ENCODE measurements around the gene FZR1. TPM values are rescaled to one million over a fixed set of nuclear protein-coding genes. Genes with fewer than 3 reads are reported as not detected.
A peak's percentile ranks its signal among the peaks of the same experiment; 100 is the strongest.

Gene FZR1
- total and polyA plus RNA-seq, 9 of the 15 experiments (the other 6 are each of a cell fraction or from before 2014, with no cell fraction given): 0.18 to 48.0 (median 22.2) TPM

GRCh38 chr19:3544742-3545668, 38.9 kb downstream of the FZR1 start (continued):
- TF ChIP-seq RFX5 (IDR thresholded peaks at IDR 0.05; ENCODE audit: low read depth, low read length) (no peak), ZNF764 (CRISPR knock-in tag; IDR thresholded peaks at IDR 0.05; ENCODE audit: low read depth) (no peak), ASH1L (IDR thresholded peaks at IDR 0.05; ENCODE audit: borderline replicate concordance, low read depth, partially characterized antibody) (no peak), ZNF217 (CRISPR knock-in tag; IDR thresholded peaks at IDR 0.05) (no peak), ZBTB34 (CRISPR knock-in tag; IDR thresholded peaks at IDR 0.05) (no peak), POLR2AphosphoS5 (IDR thresholded peaks at IDR 0.05; ENCODE audit: control insufficient read depth, insufficient read depth, low read depth, low read length) (no peak), CHD2 (IDR thresholded peaks at IDR 0.05; ENCODE audit: low read depth, low read length) (no peak), NCOR1 (IDR thresholded peaks at IDR 0.05) (no peak; the same call in 1 of the 2 replicates), TBP (optimal IDR thresholded peaks at IDR 0.05; ENCODE audit: low read depth, low read length) (no peak), MEF2A (IDR thresholded peaks at IDR 0.05; ENCODE audit: control insufficient read depth, low read depth, low read length) (no peak), CBX1 (IDR thresholded peaks at IDR 0.05; ENCODE audit: low read depth) (peak; percentile 32; the same call in 1 of the 2 replicates), HNRNPK (IDR thresholded peaks at IDR 0.05; ENCODE audit: low read depth, low read length, poor library complexity, severe bottlenecking) (no peak), BCL6 (CRISPR knock-in tag; IDR thresholded peaks at IDR 0.05) (no peak), PHF8 (IDR thresholded peaks at IDR 0.05; ENCODE audit: borderline replicate concordance, low read length) (no peak), ZC3H4 (CRISPR knock-in tag; IDR thresholded peaks at IDR 0.05; ENCODE audit: borderline replicate concordance) (no peak), BRCA1 (IDR thresholded peaks at IDR 0.05) (no peak), BRCA1 (CRISPR knock-in tag; IDR thresholded peaks at IDR 0.05) (no peak), CBX2 (IDR thresholded peaks at IDR 0.05; ENCODE audit: insufficient read depth, low read length, poor library complexity, severe bottlenecking) (no peak), SETDB1 (IDR thresholded peaks at IDR 0.05; ENCODE audit: low read length) (no peak), EHMT2 (IDR thresholded peaks at IDR 0.05) (no peak), NONO (IDR thresholded peaks at IDR 0.05; ENCODE audit: low read depth in 2 of 2, low read length in 1 of 2) (no peak), ZNF274 (IDR thresholded peaks at IDR 0.05; ENCODE audit: borderline replicate concordance, low read depth, low read length) (no peak), HDGF (IDR thresholded peaks at IDR 0.05) (peak; percentile 96), BACH1 (tag; IDR thresholded peaks at IDR 0.05) (no peak), MAFG (tag; conservative IDR thresholded peaks at IDR 0.05) (no peak), RBM17 (IDR thresholded peaks at IDR 0.05; ENCODE audit: borderline replicate concordance, low read depth, low read length) (no peak), PREB (CRISPR knock-in tag; IDR thresholded peaks at IDR 0.05) (no peak), ESRRA (IDR thresholded peaks at IDR 0.05; ENCODE audit: borderline replicate concordance, low read depth) (peak; percentile 56; the same call in 1 of the 2 replicates), CREBBP (IDR thresholded peaks at IDR 0.05; ENCODE audit: low read depth, low read length) (no peak)
